BJ (cell line): ENCODE data around the gene UBXN2A. TPM values are rescaled to one million over a fixed set of nuclear protein-coding genes. Genes with fewer than 3 reads are reported as not detected.
"Not testable (repeated sequence)": the region's sequence is repeated elsewhere in the genome, so short reads cannot be mapped to it uniquely, and the experiment has no call there.

ENCODE experiments used
- CTCF ChIA-PET: fragments of 350-600 bp; formaldehyde crosslinking; extraction: SDS; loops from one replicate; lab custom pipeline; 2021; ENCODE audit warnings: antibody characterized with exemption, inconsistent platforms; lab: Yijun Ruan, JAX
- POLR2A ChIA-PET: fragments of 300-600 bp; sonication (Branson Sonifier 250); formaldehyde crosslinking; extraction: SDS; loops from one replicate; lab custom pipeline; 2021; ENCODE audit warnings: antibody characterized with exemption; lab: Charles Lee
- DNase-seq: peaks from one replicate; pipeline ENCODE4 v3.0.0-alpha.2; 2011; ENCODE audit warnings: low read depth
- H3K27me3 ChIP-seq: 2 replicates; pipeline ENCODE4 v1.6.0; 2011; ENCODE audit warnings: low read length; ENCODE audit not compliant: control insufficient read depth, insufficient read depth
- H3K36me3 ChIP-seq: 2 replicates; pipeline ENCODE4 v1.5.1; 2011; ENCODE audit warnings: low read length; ENCODE audit not compliant: control insufficient read depth, insufficient read depth
- H3K4me3 ChIP-seq: 2 replicates; pipeline ENCODE4 v1.5.1; 2011; ENCODE audit warnings: low read depth, mild to moderate bottlenecking, control low read depth, low read length
- polyA plus RNA-seq: library from polyadenylated mRNA; depleted of rRNA; stranded (reverse); fragments of >200 nt; gene quantifications from 2 replicates; pipeline ENCODE4 v1.2.3, GENCODE V29; 2011
- TF ChIP-seq, protein P1 (sequence below): IDR thresholded peaks from 2 replicates; pipeline ENCODE4 v1.5.1; 2011; ENCODE audit warnings: low read depth, mild to moderate bottlenecking, control low read depth, inconsistent platforms, low read length, moderate library complexity; ENCODE audit not compliant: insufficient read depth

Gene UBXN2A
- polyA plus RNA-seq, 1 experiment = 5.8 TPM

DNA sequence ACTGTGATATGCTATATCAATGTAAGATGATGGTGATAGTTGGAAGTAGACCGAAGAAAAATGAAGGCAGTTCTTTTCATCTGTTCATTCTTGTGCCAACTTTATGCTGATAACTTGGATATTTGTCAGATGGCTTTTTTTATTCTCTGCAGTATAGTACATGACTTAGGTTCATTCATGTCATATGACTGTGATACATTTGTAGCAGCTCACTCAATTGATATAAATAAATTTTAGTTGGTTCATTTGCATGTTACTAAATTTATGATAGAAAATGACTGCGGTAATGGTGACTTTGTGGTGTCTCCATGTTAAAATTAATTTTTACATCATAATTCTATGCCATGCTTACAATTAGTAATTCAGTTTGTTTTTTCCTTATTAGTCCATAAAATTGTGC is 7.1 kb downstream of the UBXN2A start:
- no peak for DNase-seq
- CTCF ChIA-PET = interaction anchor here (3.3 kb wide), 1 partner anchor 21 kb away, joined by 11 read pairs; the partner anchor contains the start of gene ATAD2B
- POLR2A ChIA-PET = no interaction called here
- no peaks in the 10 kb centered on the region for H3K27me3 ChIP-seq
- no peak overlapping the region for H3K4me3 ChIP-seq
- H3K36me3 ChIP-seq = no peaks in the 10 kb centered on the region
- TF ChIP-seq, protein P1, sequence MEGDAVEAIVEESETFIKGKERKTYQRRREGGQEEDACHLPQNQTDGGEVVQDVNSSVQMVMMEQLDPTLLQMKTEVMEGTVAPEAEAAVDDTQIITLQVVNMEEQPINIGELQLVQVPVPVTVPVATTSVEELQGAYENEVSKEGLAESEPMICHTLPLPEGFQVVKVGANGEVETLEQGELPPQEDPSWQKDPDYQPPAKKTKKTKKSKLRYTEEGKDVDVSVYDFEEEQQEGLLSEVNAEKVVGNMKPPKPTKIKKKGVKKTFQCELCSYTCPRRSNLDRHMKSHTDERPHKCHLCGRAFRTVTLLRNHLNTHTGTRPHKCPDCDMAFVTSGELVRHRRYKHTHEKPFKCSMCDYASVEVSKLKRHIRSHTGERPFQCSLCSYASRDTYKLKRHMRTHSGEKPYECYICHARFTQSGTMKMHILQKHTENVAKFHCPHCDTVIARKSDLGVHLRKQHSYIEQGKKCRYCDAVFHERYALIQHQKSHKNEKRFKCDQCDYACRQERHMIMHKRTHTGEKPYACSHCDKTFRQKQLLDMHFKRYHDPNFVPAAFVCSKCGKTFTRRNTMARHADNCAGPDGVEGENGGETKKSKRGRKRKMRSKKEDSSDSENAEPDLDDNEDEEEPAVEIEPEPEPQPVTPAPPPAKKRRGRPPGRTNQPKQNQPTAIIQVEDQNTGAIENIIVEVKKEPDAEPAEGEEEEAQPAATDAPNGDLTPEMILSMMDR = no peak

DNA sequence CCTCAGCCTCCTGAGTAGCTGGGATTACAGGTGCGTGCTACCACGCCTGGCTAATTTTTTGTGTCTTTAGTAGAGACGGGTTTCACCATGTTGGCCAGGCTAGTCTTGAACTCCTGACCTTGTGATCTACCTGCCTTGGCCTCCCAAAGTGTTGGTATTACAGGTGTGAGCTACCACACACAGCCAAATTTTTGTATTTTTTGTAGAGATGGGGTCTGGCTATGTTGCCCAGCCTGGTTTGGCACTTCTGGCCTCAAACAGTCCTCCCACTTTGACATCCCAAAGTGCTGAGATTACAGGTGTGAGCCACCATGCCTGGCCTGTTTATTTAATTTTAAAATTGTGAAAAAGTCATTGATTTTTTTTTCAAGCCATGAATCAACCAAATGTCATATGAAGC is 12.3 kb downstream of the UBXN2A start:
- DNase-seq, H3K36me3 ChIP-seq, H3K4me3 ChIP-seq, POLR2A ChIA-PET, H3K27me3 ChIP-seq, CTCF ChIA-PET: not testable (repeated sequence)

DNA sequence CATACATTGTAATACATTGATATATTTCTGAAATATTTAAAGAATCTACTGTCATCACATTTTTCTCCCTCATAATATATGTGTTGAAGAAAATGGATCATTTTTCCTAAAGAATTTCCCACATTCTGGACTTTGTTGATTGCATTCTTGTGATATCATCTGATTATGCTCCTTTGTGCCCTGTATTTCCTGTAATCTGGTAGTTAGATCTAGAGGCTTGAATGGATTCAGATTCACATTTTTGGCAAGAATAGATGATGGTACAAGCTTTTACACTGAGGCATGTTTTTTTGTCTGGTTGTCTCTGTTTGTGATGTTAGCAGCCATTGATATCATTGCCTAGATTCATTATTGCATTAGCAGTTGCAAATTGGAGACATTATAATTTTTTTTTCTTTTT is 13.4 kb downstream of the UBXN2A start:
- H3K27me3 ChIP-seq = no peaks in the 10 kb centered on the region
- ChIA-PET CTCF (no interaction called here), POLR2A (no interaction called here)
- no peak overlapping the region for H3K4me3 ChIP-seq
- DNase-seq = no peak
- TF ChIP-seq, protein P1 = no peak
- H3K36me3 ChIP-seq = no peaks in the 10 kb centered on the region

DNA sequence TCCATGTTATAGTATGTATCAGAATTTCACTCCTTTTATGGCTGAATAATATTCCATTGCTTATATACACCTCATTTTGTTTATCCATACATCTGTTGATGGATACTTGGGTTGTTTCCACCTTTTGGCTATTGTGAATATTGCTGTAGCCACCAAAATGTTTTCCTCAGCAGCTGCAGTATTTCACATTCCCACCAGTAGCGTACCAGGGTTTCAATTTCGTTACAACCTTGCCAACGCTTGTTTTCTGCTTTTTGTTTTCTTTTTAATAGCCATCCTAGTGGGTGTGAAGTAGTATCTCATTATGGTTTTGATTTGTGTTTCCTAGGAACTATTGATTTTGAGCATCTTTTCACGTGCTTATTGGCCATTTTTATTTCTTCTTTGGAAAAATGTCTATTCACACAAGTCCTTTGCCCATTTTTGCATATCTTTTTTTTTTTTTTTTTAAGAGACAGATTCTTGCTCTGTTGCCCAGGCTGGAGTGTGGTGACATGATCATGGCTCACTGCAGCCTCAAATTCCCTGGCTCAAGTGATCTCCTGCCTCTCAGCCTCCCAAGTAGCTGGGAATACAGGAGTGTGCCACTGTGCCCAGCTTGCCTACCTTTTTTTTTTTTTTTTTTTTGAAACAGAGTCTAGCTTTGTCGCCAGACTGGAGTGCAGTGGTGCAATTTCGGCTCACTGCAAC is 14.2 kb downstream of the UBXN2A start:
- POLR2A ChIA-PET = no interaction called here
- no peak overlapping the region for H3K4me3 ChIP-seq
- no peaks in the 10 kb centered on the region for H3K36me3 ChIP-seq
- no peak for DNase-seq
- CTCF ChIA-PET = no interaction called here
- H3K27me3 ChIP-seq = no peaks in the 10 kb centered on the region
- TF ChIP-seq, protein P1 = no peak

DNA sequence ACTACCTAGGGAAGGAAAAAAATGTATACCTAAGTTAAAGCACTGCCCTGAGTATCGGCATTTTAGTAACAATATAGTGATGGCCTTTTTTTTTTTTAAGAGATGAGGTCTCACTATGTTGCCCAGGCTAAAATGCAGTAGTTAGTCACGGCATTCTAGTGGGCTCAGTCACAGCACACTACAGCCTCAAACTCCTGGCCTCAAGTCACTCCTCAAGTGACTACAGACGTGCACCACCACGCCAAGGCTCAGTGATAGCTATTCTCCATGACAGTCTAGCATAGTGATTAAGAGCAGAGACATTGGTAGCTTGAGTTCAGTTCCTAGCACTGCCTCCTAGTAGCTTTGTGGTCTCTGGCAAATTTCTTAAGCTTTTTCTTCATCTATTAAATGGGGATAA is 27.6 kb downstream of the UBXN2A start:
- TF ChIP-seq, protein P1 = no peak
- ChIA-PET CTCF (no interaction called here), POLR2A (no interaction called here)

DNA sequence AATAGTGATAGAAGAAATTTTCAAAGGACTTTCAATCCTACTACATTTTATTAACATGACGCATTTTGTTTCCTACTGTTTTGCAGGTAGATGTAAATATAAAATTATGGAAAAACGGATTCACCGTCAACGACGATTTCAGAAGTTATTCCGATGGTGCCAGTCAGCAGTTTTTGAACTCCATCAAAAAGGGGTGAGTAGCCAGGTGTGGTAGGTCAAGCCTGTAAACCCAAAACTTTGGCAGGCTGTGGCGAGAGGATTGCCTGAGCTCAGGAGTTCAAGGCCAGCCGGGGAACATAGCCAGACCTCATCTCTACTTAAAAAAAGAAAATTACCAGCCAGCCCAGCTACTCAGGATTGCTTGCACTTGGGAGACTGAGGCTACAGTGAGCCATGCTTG is 36.6 kb downstream of the UBXN2A start:
- H3K36me3 ChIP-seq = peaks cover 2% of the 10 kb centered on the region
- TF ChIP-seq, protein P1 = no peak

More for the DNA sequence above, 27.6 kb downstream of the UBXN2A start:
- Histone ChIP-seq H3K36me3 (peaks cover 1% of the 10 kb centered on the region; the same call in 1 of the 2 replicates), H3K4me3 (no peak overlapping the region), H3K27me3 (no peaks in the 10 kb centered on the region)
- DNase-seq = no peak

More for the DNA sequence above, 36.6 kb downstream of the UBXN2A start:
- no peaks in the 10 kb centered on the region for H3K27me3 ChIP-seq
- POLR2A ChIA-PET = no interaction called here
- CTCF ChIA-PET = no interaction called here
- no peak overlapping the region for H3K4me3 ChIP-seq
- DNase-seq = no peak
